Nephron progenitor cell (in vitro differentiated cells): ENCODE data around the gene TBC1D19.

ENCODE experiments used
- DNase-seq: peaks from one replicate; pipeline ENCODE4 v3.0.0; 2021
- H3K27ac Mint-ChIP-seq: 2 replicates; pipeline ENCODE4 v1.8.0; 2021; ENCODE audit warnings: mild to moderate bottlenecking, moderate library complexity, mixed read lengths
- H3K27me3 Mint-ChIP-seq: 2 replicates; pipeline ENCODE4 v1.8.0; 2021; ENCODE audit warnings: mild to moderate bottlenecking, low read depth, mixed read lengths; ENCODE audit not compliant: poor library complexity
- H3K36me3 Mint-ChIP-seq: 2 replicates; pipeline ENCODE4 v1.8.0; 2021; ENCODE audit warnings: low read depth, mixed read lengths
- H3K4me1 Mint-ChIP-seq: 2 replicates; pipeline ENCODE4 v1.8.0; 2021; ENCODE audit warnings: mixed read lengths
- H3K4me3 Mint-ChIP-seq: 2 replicates; pipeline ENCODE4 v1.8.0; 2021; ENCODE audit warnings: mild to moderate bottlenecking, moderate library complexity, mixed read lengths
- H3K9me3 Mint-ChIP-seq: 2 replicates; pipeline ENCODE4 v1.8.0; 2021; ENCODE audit warnings: mild to moderate bottlenecking, moderate library complexity, mixed read lengths
- TF ChIP-seq, protein P1 (sequence below): fragments of 200-600 bp; sonication (generic); IDR thresholded peaks from 2 replicates; pipeline ENCODE4 v1.5.0; 2021; ENCODE audit warnings: antibody characterized with exemption

The TBC1D19 gene

GRCh38 chr4:26780539-26780938, 196.7 kb downstream of the TBC1D19 start:
- DNase-seq: no peak
- Mint-ChIP-seq H3K4me3 (no peak overlapping the region), H3K4me1 (peaks cover 7% of the 10 kb centered on the region), H3K27ac (no peak overlapping the region), H3K27me3 (peaks cover 4% of the 10 kb centered on the region), H3K9me3 (no peaks in the 10 kb centered on the region), H3K36me3 (peaks cover 8% of the 10 kb centered on the region)
- TF ChIP-seq, protein P1, sequence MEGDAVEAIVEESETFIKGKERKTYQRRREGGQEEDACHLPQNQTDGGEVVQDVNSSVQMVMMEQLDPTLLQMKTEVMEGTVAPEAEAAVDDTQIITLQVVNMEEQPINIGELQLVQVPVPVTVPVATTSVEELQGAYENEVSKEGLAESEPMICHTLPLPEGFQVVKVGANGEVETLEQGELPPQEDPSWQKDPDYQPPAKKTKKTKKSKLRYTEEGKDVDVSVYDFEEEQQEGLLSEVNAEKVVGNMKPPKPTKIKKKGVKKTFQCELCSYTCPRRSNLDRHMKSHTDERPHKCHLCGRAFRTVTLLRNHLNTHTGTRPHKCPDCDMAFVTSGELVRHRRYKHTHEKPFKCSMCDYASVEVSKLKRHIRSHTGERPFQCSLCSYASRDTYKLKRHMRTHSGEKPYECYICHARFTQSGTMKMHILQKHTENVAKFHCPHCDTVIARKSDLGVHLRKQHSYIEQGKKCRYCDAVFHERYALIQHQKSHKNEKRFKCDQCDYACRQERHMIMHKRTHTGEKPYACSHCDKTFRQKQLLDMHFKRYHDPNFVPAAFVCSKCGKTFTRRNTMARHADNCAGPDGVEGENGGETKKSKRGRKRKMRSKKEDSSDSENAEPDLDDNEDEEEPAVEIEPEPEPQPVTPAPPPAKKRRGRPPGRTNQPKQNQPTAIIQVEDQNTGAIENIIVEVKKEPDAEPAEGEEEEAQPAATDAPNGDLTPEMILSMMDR: no peak

DNA sequence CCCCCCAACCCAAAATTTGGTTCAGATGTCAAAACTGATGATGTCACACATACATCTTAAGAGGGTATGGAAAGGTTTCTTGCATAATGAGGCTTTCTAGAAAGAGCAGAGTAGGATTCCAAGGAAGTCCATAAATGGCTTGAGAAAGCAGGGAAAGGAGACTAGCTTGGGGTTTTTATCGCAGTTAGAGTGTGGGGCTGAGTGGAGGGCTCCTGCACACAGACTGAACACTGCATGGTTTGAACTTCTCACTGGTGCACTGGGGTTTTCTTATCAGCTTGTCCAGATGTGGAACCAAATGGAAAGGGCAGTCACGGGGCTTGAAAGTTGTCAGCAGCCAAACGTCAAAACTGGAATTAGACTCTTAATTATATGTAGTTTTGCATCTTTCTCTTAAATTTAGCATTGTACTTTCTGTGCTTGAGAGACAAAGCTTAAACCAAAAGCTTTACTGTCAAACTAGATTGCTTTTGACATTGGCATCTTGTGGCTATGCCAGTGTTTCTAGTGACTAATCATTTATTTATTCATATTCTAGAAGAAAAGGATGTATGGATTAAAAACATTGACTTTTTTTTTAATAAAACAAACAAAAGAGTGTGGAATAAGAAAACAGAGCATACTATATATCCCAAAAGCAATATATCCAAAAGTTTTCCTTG, 198.4 kb downstream of the TBC1D19 start:
- Mint-ChIP-seq H3K36me3 (no peaks in the 10 kb centered on the region), H3K27ac (no peak overlapping the region), H3K27me3 (peaks cover 6% of the 10 kb centered on the region), H3K4me1 (peaks cover 9% of the 10 kb centered on the region), H3K4me3 (no peak overlapping the region), H3K9me3 (no peaks in the 10 kb centered on the region)
- DNase-seq: no peak
- TF ChIP-seq, protein P1: no peak

DNA sequence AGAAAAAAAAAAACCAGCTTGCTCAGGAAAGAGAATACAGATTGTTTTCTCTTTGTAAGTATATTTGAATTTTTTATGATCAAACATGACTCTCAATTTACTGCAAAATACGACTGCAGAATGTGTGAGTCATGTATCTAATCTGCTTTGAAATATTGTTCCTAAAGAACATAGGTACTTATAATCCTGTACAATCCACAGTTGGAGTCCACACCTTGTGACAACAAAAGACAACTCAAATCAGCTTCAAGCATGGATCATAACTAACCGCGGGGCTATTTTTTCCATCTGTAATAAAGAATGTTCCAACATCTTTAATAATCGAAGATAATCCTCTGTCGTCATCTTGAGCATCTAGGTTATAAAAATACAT, 198.9 kb downstream of the TBC1D19 start:
- TF ChIP-seq, protein P1: no peak
- Mint-ChIP-seq H3K36me3 (no peaks in the 10 kb centered on the region), H3K9me3 (no peaks in the 10 kb centered on the region), H3K4me1 (peaks cover 14% of the 10 kb centered on the region), H3K27me3 (peaks cover 7% of the 10 kb centered on the region), H3K27ac (no peak overlapping the region), H3K4me3 (no peak overlapping the region)
- no peak for DNase-seq

DNA sequence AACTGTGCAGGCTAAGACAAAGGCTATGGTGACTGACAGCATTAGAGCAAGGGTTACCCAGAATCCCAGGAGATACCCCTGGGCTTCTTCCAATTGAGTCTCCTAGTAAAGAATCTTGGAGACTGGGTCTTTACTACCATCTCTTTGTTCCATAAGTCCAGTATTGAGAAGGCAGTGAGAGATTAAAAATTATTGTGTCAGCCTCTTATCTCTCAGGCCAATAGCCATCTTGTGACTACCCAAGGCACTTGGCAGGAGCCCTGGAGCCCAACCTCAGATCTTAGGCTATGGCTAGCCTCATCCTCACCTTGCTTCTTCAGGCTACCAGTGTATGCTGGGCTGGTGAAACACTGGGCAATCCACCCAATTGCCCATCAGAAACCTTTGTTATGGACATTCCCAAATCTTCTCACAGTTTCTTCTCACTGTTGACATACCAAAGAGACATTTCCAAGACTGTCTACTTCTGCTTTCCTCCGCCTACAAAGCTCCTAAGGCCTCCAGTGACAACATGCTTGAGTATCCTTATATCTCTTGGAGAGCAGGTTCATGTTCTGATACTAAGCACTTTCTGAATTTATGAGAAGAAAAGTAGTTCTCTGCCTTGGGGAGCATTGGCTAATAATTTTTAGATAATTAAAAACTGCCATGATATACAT, 200.5 kb downstream of the TBC1D19 start:
- peaks cover 3% of the 10 kb centered on the region for H3K36me3 Mint-ChIP-seq
- no peak for DNase-seq
- H3K4me3 Mint-ChIP-seq: no peak overlapping the region
- H3K9me3 Mint-ChIP-seq: peaks cover 3% of the 10 kb centered on the region
- TF ChIP-seq, protein P1: no peak
- H3K27me3 Mint-ChIP-seq: peaks cover 7% of the 10 kb centered on the region
- H3K4me1 Mint-ChIP-seq: peaks cover 22% of the 10 kb centered on the region
- no peak overlapping the region for H3K27ac Mint-ChIP-seq

DNA sequence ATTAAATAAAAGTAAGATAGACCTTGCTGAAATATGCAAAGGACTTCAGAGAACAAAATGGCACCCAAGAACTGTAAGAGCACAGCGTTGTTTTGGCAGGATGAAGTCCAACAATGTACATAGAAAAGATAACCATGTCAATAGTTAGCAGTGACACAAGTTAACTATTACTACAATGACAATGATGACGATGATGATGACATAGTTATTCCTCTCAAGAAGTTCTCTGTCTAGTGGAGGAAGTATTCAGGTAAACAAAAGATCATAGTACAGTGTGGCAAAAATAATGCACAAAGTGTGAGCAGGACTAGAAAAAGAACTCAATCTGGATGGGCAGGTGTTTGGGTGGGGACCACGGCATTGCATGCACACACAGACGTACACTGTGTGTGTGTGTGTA, 201.4 kb downstream of the TBC1D19 start:
- Mint-ChIP-seq H3K27ac (no peak overlapping the region), H3K4me1 (peaks cover 18% of the 10 kb centered on the region), H3K36me3 (peaks cover 6% of the 10 kb centered on the region), H3K9me3 (peaks cover 8% of the 10 kb centered on the region), H3K27me3 (peaks cover 7% of the 10 kb centered on the region), H3K4me3 (no peak overlapping the region)
- DNase-seq: no peak
- TF ChIP-seq, protein P1: no peak

- DNase-seq: no peak
- peaks cover 8% of the 10 kb centered on the region for H3K9me3 Mint-ChIP-seq
- TF ChIP-seq, protein P1: no peak
- H3K27ac Mint-ChIP-seq: no peak overlapping the region
- H3K27me3 Mint-ChIP-seq: peaks cover 7% of the 10 kb centered on the region
- no peak overlapping the region for H3K4me3 Mint-ChIP-seq
- peaks cover 15% of the 10 kb centered on the region for H3K4me1 Mint-ChIP-seq
- peaks cover 6% of the 10 kb centered on the region for H3K36me3 Mint-ChIP-seq
Observed at GRCh38 chr4:26785810-26786209, 201.9 kb downstream of the TBC1D19 start.
